AG04450 (cell line): ENCODE results near the gene LSS. TPM values are rescaled to one million over a fixed set of nuclear protein-coding genes. Genes with fewer than 3 reads are reported as not detected.

ENCODE experiments used
- CTCF ChIA-PET: fragments of 300-600, 350-600 bp; formaldehyde crosslinking; extraction: SDS; loops from one replicate; lab custom pipeline; 2022; ENCODE audit warnings: antibody characterized with exemption, inconsistent platforms; lab: Charles Lee
- POLR2A ChIA-PET: fragments of 350-600 bp; formaldehyde crosslinking; extraction: SDS; loops from one replicate; lab custom pipeline; 2021; ENCODE audit warnings: antibody characterized with exemption, inconsistent platforms; lab: Yijun Ruan, JAX
- DNase-seq: peaks from one replicate; pipeline ENCODE4 v3.0.0-alpha.2; 2011; ENCODE audit warnings: low read depth, low spot score
- H3K27ac ChIP-seq: one replicate; pipeline ENCODE4 v1.5.1; 2012; ENCODE audit warnings: low read depth, low read length, control low read depth
- H3K27me3 ChIP-seq: one replicate; pipeline ENCODE4 v1.6.0; 2012; ENCODE audit warnings: low read length; ENCODE audit not compliant: control insufficient read depth, insufficient read depth
- H3K4me3 ChIP-seq: 2 replicates; pipeline ENCODE4 v1.5.1; 2011; ENCODE audit warnings: mild to moderate bottlenecking, low read depth, low read length, control low read depth
- H3K9me3 ChIP-seq: 2 replicates; pipeline ENCODE4 v1.5.1; 2012; ENCODE audit warnings: low read length; ENCODE audit not compliant: control insufficient read depth, insufficient read depth
- CTCF ChIP-seq: IDR thresholded peaks from 2 replicates; pipeline ENCODE4 v1.5.1; 2011; ENCODE audit warnings: low read depth, low read length, control low read depth, inconsistent platforms
- polyA plus RNA-seq: library from polyadenylated mRNA; depleted of rRNA; stranded (reverse); fragments of >200 nt; gene quantifications from 2 replicates; pipeline ENCODE4 v1.2.3, GENCODE V29; 2011

The LSS gene
- polyA plus RNA-seq, 1 experiment: 49.0 TPM

DNA sequence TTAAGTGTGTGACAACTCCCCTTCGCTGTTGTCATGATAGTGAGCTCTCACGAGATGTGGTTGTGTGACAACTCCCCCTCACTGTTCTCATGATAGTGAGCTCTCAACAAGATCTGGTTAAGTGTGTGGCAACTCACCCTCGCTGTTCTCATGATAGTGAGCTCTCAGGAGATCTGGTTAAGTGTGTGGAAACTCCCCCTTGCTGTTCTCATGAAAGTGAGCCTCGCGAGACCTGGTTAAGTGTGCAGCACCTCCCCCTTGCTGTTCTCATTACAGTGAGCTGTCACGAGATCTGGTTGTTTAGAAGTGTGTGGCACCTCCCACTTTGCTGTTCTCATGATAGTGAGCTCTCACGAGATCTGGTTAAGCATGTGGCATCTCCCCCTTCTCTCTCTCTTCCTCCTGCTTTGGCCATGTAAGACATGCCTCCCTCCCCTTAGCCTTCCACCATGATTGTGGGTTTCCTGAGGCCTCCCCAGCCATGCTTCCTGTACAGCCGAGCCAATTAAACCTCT lies 25.1 kb upstream of the LSS start:
- TF ChIP-seq CTCF: no peak
- CTCF ChIA-PET: interaction anchor here (1.6 kb wide), 2 partner anchors 101 to 110 kb away, joined by 5 to 8 read pairs; no protein-coding TSS in a partner anchor

DNA sequence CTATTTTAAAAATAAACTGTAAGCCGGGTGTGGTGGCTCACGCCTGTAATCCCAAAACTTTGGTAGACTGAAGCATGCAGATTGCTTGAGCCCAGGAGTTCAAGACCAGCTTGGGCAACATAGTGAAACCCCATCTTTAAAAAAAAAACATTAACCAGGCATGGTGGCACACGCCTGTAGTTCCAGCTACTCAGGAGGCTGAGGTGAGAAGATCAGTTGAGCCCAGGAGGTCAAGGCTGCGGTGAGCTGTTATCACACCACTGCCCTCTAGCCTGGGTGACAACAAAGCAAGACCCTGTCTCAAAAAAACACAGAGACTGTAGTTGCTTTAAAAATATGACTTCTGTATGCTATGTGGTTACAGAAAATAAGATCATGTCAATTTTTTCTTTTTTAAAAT lies 24.3 kb upstream of the LSS start:
- no peak for TF ChIP-seq CTCF
- DNase-seq: no peak
- no peaks in the 10 kb centered on the region for H3K27me3 ChIP-seq
- ChIA-PET CTCF (interaction anchor here (1.6 kb wide), 1 partner anchor 109 kb away, joined by 8 read pairs; no protein-coding TSS in a partner anchor), POLR2A (no interaction called here)
- no peaks in the 10 kb centered on the region for H3K9me3 ChIP-seq
- no peak overlapping the region for H3K27ac ChIP-seq
- H3K4me3 ChIP-seq: no peak overlapping the region

More for the DNA sequence above, 25.1 kb upstream of the LSS start:
- DNase-seq: no peak
- H3K9me3 ChIP-seq: no peaks in the 10 kb centered on the region
- H3K27me3 ChIP-seq: no peaks in the 10 kb centered on the region
- no peak overlapping the region for H3K27ac ChIP-seq
- H3K4me3 ChIP-seq: no peak overlapping the region
- POLR2A ChIA-PET: no interaction called here

- DNase-seq: no peak
- CTCF ChIA-PET: interaction anchor here (1.0 to 1.2 kb wide), 2 partner anchors 97 to 107 kb away, joined by 3 read pairs; no protein-coding TSS in a partner anchor
- H3K9me3 ChIP-seq: no peaks in the 10 kb centered on the region
- H3K27ac ChIP-seq: no peak overlapping the region
- TF ChIP-seq CTCF: no peak
- POLR2A ChIA-PET: no interaction called here
- H3K27me3 ChIP-seq: no peaks in the 10 kb centered on the region
- no peak overlapping the region for H3K4me3 ChIP-seq
These were observed 21.7 kb upstream of the LSS start for GRCh38 chr21:46250146-46250725.

- TF ChIP-seq CTCF: no peak
- ChIA-PET POLR2A (no interaction called here), CTCF (interaction anchor here (1.2 kb wide), 1 partner anchor 106 kb away, joined by 3 read pairs; no protein-coding TSS in a partner anchor)
- no peak for DNase-seq
- no peak overlapping the region for H3K4me3 ChIP-seq
- no peak overlapping the region for H3K27ac ChIP-seq
- H3K9me3 ChIP-seq: no peaks in the 10 kb centered on the region
- no peaks in the 10 kb centered on the region for H3K27me3 ChIP-seq
These were observed 20.3 kb upstream of the LSS start for GRCh38 chr21:46248827-46249226.

DNA sequence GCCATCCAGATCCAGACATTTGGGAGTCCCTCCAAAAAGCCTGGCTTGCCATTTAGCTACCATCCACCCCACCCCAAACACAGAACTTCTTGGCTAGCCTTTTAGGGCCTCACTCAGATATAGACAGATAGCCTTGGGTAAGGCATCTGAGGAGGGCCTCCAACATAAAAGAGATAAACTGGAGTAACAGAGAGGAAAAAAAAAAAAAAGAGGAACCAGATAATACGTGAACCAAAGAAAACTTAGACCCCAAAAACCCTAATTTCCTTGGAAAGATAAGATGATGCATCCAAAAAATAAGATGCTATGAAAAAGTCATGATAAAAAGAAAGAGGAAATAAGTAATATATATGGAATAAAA lies 19.8 kb upstream of the LSS start:
- CTCF ChIA-PET: no interaction called here
- no peaks in the 10 kb centered on the region for H3K9me3 ChIP-seq
- TF ChIP-seq CTCF: no peak
- H3K4me3 ChIP-seq: no peak overlapping the region
- no peak for DNase-seq
- no peaks in the 10 kb centered on the region for H3K27me3 ChIP-seq
- POLR2A ChIA-PET: no interaction called here
- H3K27ac ChIP-seq: no peak overlapping the region
